ENCODE results near the gene TP53BP1.
"Not testable (repeated sequence)": the region's sequence is repeated elsewhere in the genome, so short reads cannot be mapped to it uniquely, and the experiment has no call there.

Gene TP53BP1

GRCh38 chr15:43492673-43493601 is at the start of gene TP53BP1:
TP53BP1 (minus strand) TSS chr15:43493156; CDS start chr15:43493043, 113 bp downstream.
- DNase-seq = peak; percentile 90

- no peak for DNase-seq
These were observed 48.8 kb upstream of the TP53BP1 start for GRCh38 chr15:43541785-43542184.

GRCh38 chr15:43538091-43538490 is 45.1 kb upstream of the TP53BP1 start:
- no peak for DNase-seq

GRCh38 chr15:43534897-43535296 is 41.9 kb upstream of the TP53BP1 start:
- no peak for DNase-seq

- not testable (repeated sequence) for DNase-seq
These were observed 39.9 kb upstream of the TP53BP1 start for GRCh38 chr15:43532826-43533225.

- no peak for DNase-seq
These were observed 38.2 kb upstream of the TP53BP1 start for GRCh38 chr15:43531018-43531670.

- DNase-seq = no peak
These were observed 36.8 kb upstream of the TP53BP1 start for GRCh38 chr15:43529587-43530345.

GRCh38 chr15:43529141-43529540 is 36.2 kb upstream of the TP53BP1 start:
- DNase-seq = no peak

- no peak for DNase-seq
These were observed 35.6 kb upstream of the TP53BP1 start for GRCh38 chr15:43528542-43529007.

GRCh38 chr15:43527802-43528541 is 35.0 kb upstream of the TP53BP1 start:
- DNase-seq = no peak

- DNase-seq = no peak
These were observed 34.3 kb upstream of the TP53BP1 start for GRCh38 chr15:43527016-43527801.

- no peak for DNase-seq
These were observed 33.4 kb upstream of the TP53BP1 start for GRCh38 chr15:43526261-43526930.

- DNase-seq = no peak
These were observed 32.2 kb upstream of the TP53BP1 start for GRCh38 chr15:43525131-43525530.

- DNase-seq = no peak
These were observed 31.4 kb upstream of the TP53BP1 start for GRCh38 chr15:43524254-43524845.

- DNase-seq = no peak
These were observed 30.7 kb upstream of the TP53BP1 start for GRCh38 chr15:43523646-43524045.

- no peak for DNase-seq
These were observed 29.3 kb upstream of the TP53BP1 start for GRCh38 chr15:43522247-43522646.

GRCh38 chr15:43521419-43521818 is 28.5 kb upstream of the TP53BP1 start:
- no peak for DNase-seq

GRCh38 chr15:43520138-43520537 is 27.2 kb upstream of the TP53BP1 start:
- no peak for DNase-seq

- DNase-seq = no peak
These were observed 26.2 kb upstream of the TP53BP1 start for GRCh38 chr15:43519196-43519595.

- DNase-seq = peak; percentile 73
These were observed 25.3 kb upstream of the TP53BP1 start for GRCh38 chr15:43518197-43518761.

Data from NCI-H1092 treated with DMSO at 0.1 percent for 48 hours (cell line).